Measurements from ENCODE around the gene NCKAP5. TPM values are rescaled to one million over a fixed set of nuclear protein-coding genes. Genes with fewer than 3 reads are reported as not detected.

Gene NCKAP5
- polyA plus RNA-seq, 1 experiment = 2.1 TPM

DNA sequence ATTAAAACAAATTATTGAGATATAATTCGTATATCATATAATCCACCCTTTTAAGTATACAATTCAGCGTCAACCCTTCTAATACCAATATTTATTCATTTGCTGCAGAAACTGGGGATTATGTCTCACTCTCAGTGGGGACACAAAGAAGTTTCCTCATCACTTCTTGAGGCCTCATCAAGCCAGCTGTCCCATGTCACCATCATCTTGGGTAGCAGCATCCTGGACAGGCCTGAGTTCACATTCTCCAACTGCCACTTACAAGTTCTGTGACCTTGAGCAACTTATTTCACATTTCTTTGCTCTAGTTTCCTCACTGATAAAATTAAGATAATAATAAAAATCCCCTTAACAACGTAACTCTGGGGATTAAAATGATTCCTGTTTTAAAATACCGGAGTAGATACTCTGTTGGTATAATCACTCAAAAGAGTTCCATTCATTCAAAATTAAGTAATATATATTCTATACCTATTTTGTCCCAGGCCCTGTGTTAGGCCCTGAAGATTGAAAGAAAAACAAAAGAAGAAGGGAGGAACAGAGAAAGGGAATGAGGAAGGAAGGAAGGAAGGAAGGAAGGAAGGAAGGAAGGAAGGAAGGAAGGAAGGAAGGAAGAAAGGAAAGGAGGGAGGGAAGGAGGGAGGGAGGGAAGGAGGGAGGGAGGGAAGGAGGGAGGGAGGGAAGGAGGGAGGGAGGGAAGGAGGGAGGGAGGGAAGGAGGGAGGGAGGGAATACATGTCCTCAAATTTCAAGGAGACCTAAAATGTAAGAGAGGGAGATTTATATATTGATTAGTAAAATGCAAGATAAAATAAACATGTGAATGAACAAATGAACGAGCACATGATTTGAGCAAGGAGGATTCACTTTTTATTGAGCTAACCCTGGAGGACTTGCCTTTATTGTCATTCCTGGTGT, 42.4 kb downstream of the NCKAP5 start:
- DNase-seq (ENCODE audit: low read depth) = no peak
- Histone ChIP-seq H3K36me3 (ENCODE audit: control insufficient read depth, insufficient read depth, low read length) (no peaks in the 10 kb centered on the region), H3K4me3 (ENCODE audit: low read depth, low read length) (no peak overlapping the region), H3K27me3 (ENCODE audit: control insufficient read depth, insufficient read depth, low read length) (no peaks in the 10 kb centered on the region)
- ChIA-PET CTCF (interaction anchor here (0.5 to 1.0 kb wide), 3 partner anchors 18 to 254 kb away, joined by 3 read pairs; no protein-coding TSS in a partner anchor), POLR2A (no interaction called here)
- TF ChIP-seq, protein P1, sequence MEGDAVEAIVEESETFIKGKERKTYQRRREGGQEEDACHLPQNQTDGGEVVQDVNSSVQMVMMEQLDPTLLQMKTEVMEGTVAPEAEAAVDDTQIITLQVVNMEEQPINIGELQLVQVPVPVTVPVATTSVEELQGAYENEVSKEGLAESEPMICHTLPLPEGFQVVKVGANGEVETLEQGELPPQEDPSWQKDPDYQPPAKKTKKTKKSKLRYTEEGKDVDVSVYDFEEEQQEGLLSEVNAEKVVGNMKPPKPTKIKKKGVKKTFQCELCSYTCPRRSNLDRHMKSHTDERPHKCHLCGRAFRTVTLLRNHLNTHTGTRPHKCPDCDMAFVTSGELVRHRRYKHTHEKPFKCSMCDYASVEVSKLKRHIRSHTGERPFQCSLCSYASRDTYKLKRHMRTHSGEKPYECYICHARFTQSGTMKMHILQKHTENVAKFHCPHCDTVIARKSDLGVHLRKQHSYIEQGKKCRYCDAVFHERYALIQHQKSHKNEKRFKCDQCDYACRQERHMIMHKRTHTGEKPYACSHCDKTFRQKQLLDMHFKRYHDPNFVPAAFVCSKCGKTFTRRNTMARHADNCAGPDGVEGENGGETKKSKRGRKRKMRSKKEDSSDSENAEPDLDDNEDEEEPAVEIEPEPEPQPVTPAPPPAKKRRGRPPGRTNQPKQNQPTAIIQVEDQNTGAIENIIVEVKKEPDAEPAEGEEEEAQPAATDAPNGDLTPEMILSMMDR (IDR thresholded peaks at IDR 0.05; ENCODE audit: insufficient read depth, low read depth, low read length) = no peak

DNA sequence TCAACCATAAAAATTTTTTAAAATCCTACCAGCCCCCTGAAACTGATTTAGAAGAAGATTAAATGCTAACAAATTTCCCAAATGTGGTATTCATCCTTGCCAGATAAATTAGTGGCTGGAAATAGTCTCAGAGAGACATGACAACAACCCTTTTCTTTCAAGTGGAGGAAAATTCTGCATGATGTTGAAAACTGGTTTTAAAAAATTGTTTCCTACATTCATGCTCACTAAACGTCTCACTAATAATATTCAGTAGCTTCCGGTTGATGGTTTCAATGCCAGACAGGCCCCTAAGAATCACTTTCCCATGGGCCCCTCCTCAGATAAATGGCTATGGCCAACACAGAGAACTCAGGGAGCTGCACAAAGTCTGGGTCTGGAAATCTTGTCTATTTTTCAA, 43.2 kb downstream of the NCKAP5 start:
- Histone ChIP-seq H3K27me3 (ENCODE audit: control insufficient read depth, insufficient read depth, low read length) (no peaks in the 10 kb centered on the region), H3K36me3 (ENCODE audit: control insufficient read depth, insufficient read depth, low read length) (no peaks in the 10 kb centered on the region), H3K4me3 (ENCODE audit: low read depth, low read length) (no peak overlapping the region)
- no peak for DNase-seq (ENCODE audit: low read depth)
- TF ChIP-seq, protein P1 (IDR thresholded peaks at IDR 0.05; ENCODE audit: insufficient read depth, low read depth, low read length) = no peak
- ChIA-PET POLR2A (no interaction called here), CTCF (no interaction called here)

GRCh38 chr2:133523406-133523805, 44.9 kb downstream of the NCKAP5 start:
- Histone ChIP-seq H3K4me3 (ENCODE audit: low read depth, low read length) (no peak overlapping the region), H3K36me3 (ENCODE audit: control insufficient read depth, insufficient read depth, low read length) (no peaks in the 10 kb centered on the region), H3K27me3 (ENCODE audit: control insufficient read depth, insufficient read depth, low read length) (no peaks in the 10 kb centered on the region)
- TF ChIP-seq, protein P1 (IDR thresholded peaks at IDR 0.05; ENCODE audit: insufficient read depth, low read depth, low read length) = no peak
- no peak for DNase-seq (ENCODE audit: low read depth)
- POLR2A ChIA-PET = no interaction called here
- CTCF ChIA-PET = interaction anchor here (0.6 kb wide), 2 partner anchors 214 to 601 kb away, joined by 3 read pairs; no protein-coding TSS in a partner anchor

DNA sequence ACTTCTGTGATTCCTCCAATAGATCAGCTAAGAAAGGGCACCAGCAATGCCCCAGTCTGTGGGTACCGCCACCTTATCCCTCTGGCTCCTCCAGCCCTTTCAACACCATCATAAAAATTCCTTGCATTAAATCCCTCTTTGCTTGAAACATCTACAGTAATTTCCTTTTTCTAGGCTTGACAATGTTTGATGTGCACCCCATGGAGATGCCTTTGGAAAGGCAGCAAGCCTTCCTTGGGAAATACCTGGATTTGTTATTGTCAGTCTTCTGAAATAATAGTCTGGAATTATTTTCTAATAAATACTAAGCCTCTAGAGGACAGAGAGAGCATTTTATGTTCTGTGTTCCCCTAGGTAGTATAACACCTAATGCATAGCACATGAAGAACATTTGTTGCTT, 46.1 kb downstream of the NCKAP5 start:
- H3K36me3 ChIP-seq (ENCODE audit: control insufficient read depth, insufficient read depth, low read length) = no peaks in the 10 kb centered on the region
- TF ChIP-seq, protein P1 (IDR thresholded peaks at IDR 0.05; ENCODE audit: insufficient read depth, low read depth, low read length) = no peak
- ChIA-PET POLR2A (no interaction called here), CTCF (interaction anchor here (0.8 to 1.5 kb wide), 2 partner anchors 9 to 258 kb away, joined by 3 to 5 read pairs; no protein-coding TSS in a partner anchor)
- DNase-seq (ENCODE audit: low read depth) = no peak
- H3K27me3 ChIP-seq (ENCODE audit: control insufficient read depth, insufficient read depth, low read length) = no peaks in the 10 kb centered on the region
- H3K4me3 ChIP-seq (ENCODE audit: low read depth, low read length) = no peak overlapping the region

GRCh38 chr2:133521146-133521745, 47.0 kb downstream of the NCKAP5 start:
- Histone ChIP-seq H3K27me3 (ENCODE audit: control insufficient read depth, insufficient read depth, low read length) (no peaks in the 10 kb centered on the region), H3K4me3 (ENCODE audit: low read depth, low read length) (no peak overlapping the region), H3K36me3 (ENCODE audit: control insufficient read depth, insufficient read depth, low read length) (no peaks in the 10 kb centered on the region)
- no peak for DNase-seq (ENCODE audit: low read depth)
- ChIA-PET CTCF (interaction anchor here (1.5 kb wide), 1 partner anchor 259 kb away, joined by 5 read pairs; no protein-coding TSS in a partner anchor), POLR2A (no interaction called here)
- TF ChIP-seq, protein P1 (IDR thresholded peaks at IDR 0.05; ENCODE audit: insufficient read depth, low read depth, low read length) = no peak
